Dermis blood vessel endothelial cell (primary cell): ENCODE measurements around the gene IL36G. TPM values are rescaled to one million over a fixed set of nuclear protein-coding genes. Genes with fewer than 3 reads are reported as not detected.

Source experiments
- DNase-seq: peaks from one replicate; pipeline ENCODE4 v3.0.0; 2010
- total RNA-seq: library from RNA; depleted of rRNA; stranded (reverse); fragments of >200 nt; gene quantifications from 2 replicates; pipeline ENCODE4 v1.2.3, GENCODE V29; 2014

IL36G gene
- total RNA-seq, 1 donor from 2014 or later = not detected

DNA sequence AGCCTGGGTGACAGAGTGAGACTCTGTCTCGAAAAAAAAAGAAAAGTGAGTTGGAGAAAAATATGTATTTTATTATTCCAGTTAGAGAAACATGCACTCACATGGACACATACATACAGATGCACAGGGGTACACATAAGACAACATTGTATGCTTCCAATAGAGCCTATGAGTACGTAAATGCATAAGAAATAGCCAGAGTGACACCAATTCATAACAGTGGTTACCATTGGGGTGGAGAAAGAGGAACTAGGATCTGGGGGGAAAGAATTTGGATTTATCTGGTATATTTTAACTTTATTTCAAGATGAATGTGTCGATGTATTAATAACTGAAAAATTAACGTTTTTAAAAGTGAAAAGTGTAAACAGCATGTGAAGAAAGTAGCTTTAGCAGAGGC lies 43.5 kb downstream of the IL36G start:
- DNase-seq = no peak

DNA sequence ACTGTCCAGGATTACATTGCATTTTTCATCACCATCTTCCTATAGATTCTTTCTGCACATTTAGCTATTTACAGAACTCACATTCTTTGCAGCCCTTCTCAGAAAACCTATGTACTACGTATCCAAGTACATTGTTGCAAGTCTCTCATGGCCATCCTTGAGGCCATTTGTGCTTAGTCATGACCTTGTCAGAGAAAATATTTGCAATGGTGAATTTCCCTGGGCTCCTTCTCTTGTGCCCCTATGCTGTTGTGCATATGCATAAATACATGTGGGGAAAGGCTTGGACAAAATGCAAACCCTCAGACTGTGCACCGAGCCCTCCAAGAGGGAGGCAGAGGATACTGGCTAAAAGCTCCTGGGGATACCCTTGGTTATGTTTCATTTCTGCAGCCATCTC lies 47.0 kb downstream of the IL36G start:
- DNase-seq = no peak

DNA sequence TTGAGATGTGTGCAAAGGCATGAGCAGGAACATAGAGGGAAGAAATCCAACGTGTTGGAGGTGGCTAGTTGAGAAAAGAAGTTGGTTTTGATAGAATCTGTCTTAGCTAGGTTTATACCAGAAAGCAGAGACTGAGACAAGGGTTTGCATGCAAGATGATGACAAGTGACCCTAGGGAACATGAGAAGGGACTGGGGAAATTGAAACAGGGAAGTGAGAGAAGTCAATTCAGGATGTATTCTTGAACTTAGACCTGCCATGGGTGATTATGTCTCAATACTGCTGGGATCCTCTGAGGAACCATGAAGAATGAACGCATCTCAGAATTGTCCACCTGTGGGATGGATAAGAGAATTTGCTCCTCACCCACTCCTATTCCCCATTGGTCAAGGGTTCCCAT lies 47.9 kb downstream of the IL36G start:
- DNase-seq = no peak

DNA sequence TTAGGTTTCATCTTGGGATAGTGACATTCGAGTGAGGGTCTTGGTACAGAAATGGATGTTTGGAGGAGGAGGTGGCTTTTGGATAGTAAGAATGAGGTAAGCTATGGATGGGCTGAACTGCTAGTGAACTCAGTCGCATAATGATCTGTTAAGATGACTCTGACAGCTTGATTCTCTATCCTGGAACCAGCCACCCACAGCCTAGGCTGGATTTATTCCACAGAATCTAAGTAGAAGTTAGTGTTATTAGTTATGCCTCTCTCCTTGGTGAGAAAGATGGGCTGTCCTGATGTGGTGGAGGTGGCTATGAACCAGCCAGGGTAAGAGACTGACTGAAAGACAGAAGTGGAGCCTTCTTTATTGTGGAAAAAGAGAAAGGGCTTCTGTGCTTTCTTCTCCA lies 49.9 kb downstream of the IL36G start:
- DNase-seq = no peak

DNA sequence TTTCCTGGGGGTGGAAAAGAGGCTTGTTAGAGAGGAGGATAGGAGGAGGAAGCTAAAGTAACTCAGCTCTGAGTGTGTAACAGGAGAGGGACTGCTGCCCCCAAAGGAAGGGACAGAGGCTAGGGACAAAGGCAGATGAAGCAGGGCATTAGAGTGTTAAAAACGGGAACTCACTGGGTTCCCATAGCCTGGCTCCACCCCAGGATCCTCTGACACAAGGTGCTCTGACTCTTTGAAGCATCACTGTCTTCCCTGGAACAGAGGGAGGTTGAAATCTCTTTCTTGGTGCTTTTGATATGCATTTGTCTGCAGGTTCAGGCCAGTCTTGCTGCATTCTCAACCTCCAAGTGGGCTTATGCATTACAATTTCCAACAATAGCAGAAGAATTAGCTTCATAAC lies 50.3 kb downstream of the IL36G start:
- no peak for DNase-seq

DNA sequence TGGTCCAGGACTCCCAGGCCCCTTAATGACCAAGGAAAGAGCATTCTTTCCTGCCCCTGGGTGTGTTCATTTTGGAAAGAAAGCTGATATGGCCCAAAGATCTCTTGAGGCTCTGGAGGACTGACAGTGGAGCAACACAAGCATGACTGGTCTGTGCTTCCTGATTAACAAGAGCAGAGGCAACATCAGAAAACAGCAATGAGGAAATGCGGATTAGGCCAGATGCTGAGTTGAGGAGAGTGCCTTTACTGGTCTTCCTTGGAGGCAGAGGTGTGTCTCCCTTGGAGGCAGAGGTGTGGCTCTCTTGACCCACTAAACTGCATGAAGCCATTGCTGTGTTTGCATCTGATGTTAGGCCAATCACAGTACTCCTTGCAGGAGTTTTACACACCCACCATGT lies 54.9 kb downstream of the IL36G start:
- no peak for DNase-seq

DNA sequence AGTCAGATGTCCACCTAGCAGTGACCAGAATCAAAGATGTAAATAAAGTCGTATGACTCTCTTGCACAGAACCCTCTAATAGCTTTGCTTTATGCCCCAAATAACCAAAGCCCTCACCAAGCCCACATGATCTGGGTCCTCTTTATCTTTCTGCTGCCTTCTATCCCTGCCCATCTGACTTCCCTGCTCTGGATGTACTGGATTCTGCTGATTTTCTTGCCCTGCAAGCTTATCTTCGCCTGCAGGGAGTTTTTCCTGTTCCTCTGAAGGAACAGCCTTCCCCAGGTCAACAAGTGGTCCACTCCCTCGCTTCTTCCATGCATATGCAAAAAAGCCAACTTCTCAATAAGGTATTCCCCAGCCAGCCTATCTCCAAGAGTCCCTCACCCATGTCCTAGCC lies 56.2 kb downstream of the IL36G start:
- no peak for DNase-seq

Other genes with a start within 250 kb of the IL36G start
- gene CKAP2L, start 213.4 kb upstream of the IL36G start, total RNA-seq = 2.4 and 12.8 TPM in 2 replicates
- under 0.01 and 0.19 TPM in 2 replicates for gene IL1A, start 193.5 kb upstream of the IL36G start, total RNA-seq
- gene IL1B, start 141.2 kb upstream of the IL36G start, total RNA-seq = 0.14 and 0.17 TPM in 2 replicates
- gene IL37, start 66.8 kb upstream of the IL36G start, total RNA-seq = not detected in 2 replicates
- gene IL36A, start 27.5 kb downstream of the IL36G start, total RNA-seq = not detected in 2 replicates
- gene IL36B, start 74.9 kb downstream of the IL36G start, total RNA-seq = not detected in 2 replicates
- gene IL36RN, start 81.2 kb downstream of the IL36G start, total RNA-seq = not detected in 2 replicates
- not detected in 2 replicates for gene IL1F10, start 90.0 kb downstream of the IL36G start, total RNA-seq
- under 0.01 TPM in 1 of 2 replicates, not detected in the other for gene IL1RN, start 149.6 kb downstream of the IL36G start, total RNA-seq
- gene PSD4, start 196.0 kb downstream of the IL36G start, total RNA-seq = 0.34 and 0.79 TPM in 2 replicates